Liver (tissue), 9 donors: Measurements from ENCODE around the gene DES. TPM values are rescaled to one million over a fixed set of nuclear protein-coding genes. Genes with fewer than 3 reads are reported as not detected.

Source experiments
- DNase-seq: peaks from one replicate; pipeline ENCODE4 v3.0.0-alpha.2; 2017; ENCODE audit warnings: low spot score
- H3K27ac ChIP-seq, 2 donors: one replicate each; pipeline ENCODE4 v1.7.0; 2013; ENCODE audit warnings: inconsistent platforms in 2 of 2, low read length in 2 of 2, control low read depth in 1 of 2, low read depth in 1 of 2, mild to moderate bottlenecking in 1 of 2
- H3K27me3 ChIP-seq, 4 donors: one replicate each; pipeline versions ENCODE4 v1.6.1 to v1.7.0; 2013; ENCODE audit warnings: low read length in 3 of 4, inconsistent platforms in 1 of 4, mild to moderate bottlenecking in 1 of 4, moderate library complexity in 1 of 4; ENCODE audit not compliant: control insufficient read depth in 4 of 4, insufficient read depth in 4 of 4
- H3K36me3 ChIP-seq, 4 donors: one replicate each; pipeline versions ENCODE4 v1.6.1 to v1.7.0; 2013; ENCODE audit warnings: low read length in 3 of 4, mild to moderate bottlenecking in 3 of 4, low read depth in 1 of 4, moderate library complexity in 1 of 4; ENCODE audit not compliant: control insufficient read depth in 4 of 4, insufficient read depth in 3 of 4
- H3K4me1 ChIP-seq, 4 donors: one replicate each; pipeline versions ENCODE4 v1.6.1 to v1.7.0; 2013; ENCODE audit warnings: low read length in 3 of 4, mild to moderate bottlenecking in 3 of 4, moderate library complexity in 1 of 4; ENCODE audit not compliant: control insufficient read depth in 4 of 4, insufficient read depth in 4 of 4
- H3K4me3 ChIP-seq, 3 donors: one replicate each; pipeline versions ENCODE4 v1.6.1 to v1.7.0; 2013; ENCODE audit warnings: low read length in 3 of 3, control low read depth in 1 of 3, low read depth in 1 of 3, mild to moderate bottlenecking in 1 of 3
- H3K9ac ChIP-seq, 2 donors: one replicate each; pipeline ENCODE4 v1.7.0; 2013; ENCODE audit warnings: low read length in 2 of 2, mild to moderate bottlenecking in 2 of 2, moderate library complexity in 2 of 2, control low read depth in 1 of 2, low read depth in 1 of 2
- H3K9me3 ChIP-seq, 4 donors: one replicate each; pipeline versions ENCODE4 v1.6.1 to v1.7.0; 2013; ENCODE audit warnings: low read length in 3 of 4; ENCODE audit not compliant: control insufficient read depth in 4 of 4
- EGR1 ChIP-seq, 2 donors: IDR thresholded peaks; 2 replicates each; pipeline ENCODE4 v1.6.1; 2016 to 2018; ENCODE audit warnings: antibody characterized with exemption in 2 of 2, low read depth in 2 of 2
- FOXA1 ChIP-seq: IDR thresholded peaks from 2 replicates; pipeline ENCODE4 v1.6.1; 2016; ENCODE audit warnings: antibody characterized with exemption
- FOXA2 ChIP-seq: IDR thresholded peaks from 2 replicates; pipeline ENCODE4 v1.6.1; 2016; ENCODE audit warnings: antibody characterized with exemption
- GABPA ChIP-seq, 2 donors: IDR thresholded peaks in 1 of 2; conservative IDR thresholded peaks in 1 of 2; 2 replicates each; pipeline ENCODE4 v1.6.1; 2016; ENCODE audit warnings: antibody characterized with exemption in 2 of 2, mild to moderate bottlenecking in 1 of 2, moderate library complexity in 1 of 2
- HNF4A ChIP-seq, 2 donors: conservative IDR thresholded peaks; 2 replicates each; pipeline ENCODE4 v1.6.1; 2016; ENCODE audit warnings: antibody characterized with exemption in 2 of 2, mild to moderate bottlenecking in 2 of 2
- HNF4G ChIP-seq: IDR thresholded peaks from 2 replicates; pipeline ENCODE4 v1.6.1; 2016; ENCODE audit warnings: antibody characterized with exemption
- JUND ChIP-seq, 2 donors: IDR thresholded peaks; 2 replicates each; pipeline ENCODE4 v1.6.1; 2016; ENCODE audit warnings: antibody characterized with exemption in 2 of 2
- RAD21 ChIP-seq, 2 donors: IDR thresholded peaks; 2 replicates each; pipeline ENCODE4 v1.6.1; 2016; ENCODE audit warnings: antibody characterized with exemption in 2 of 2, mild to moderate bottlenecking in 2 of 2
- RXRA ChIP-seq, 2 donors: IDR thresholded peaks; 2 replicates each; pipeline ENCODE4 v1.6.1; 2017 to 2018; ENCODE audit warnings: antibody characterized with exemption in 2 of 2, mild to moderate bottlenecking in 1 of 2
- SP1 ChIP-seq: IDR thresholded peaks from 2 replicates; pipeline ENCODE4 v1.6.1; 2018; ENCODE audit warnings: antibody characterized with exemption, mild to moderate bottlenecking
- TAF1 ChIP-seq: conservative IDR thresholded peaks from 2 replicates; pipeline ENCODE4 v1.6.1; 2016; ENCODE audit warnings: antibody characterized with exemption, mild to moderate bottlenecking
- YY1 ChIP-seq: IDR thresholded peaks from 2 replicates; pipeline ENCODE4 v1.6.1; 2016; ENCODE audit warnings: antibody characterized with exemption, mild to moderate bottlenecking
- WGBS: extraction: QIAGEN DNeasy Blood & Tissue Kit; methylation state at CpG from one replicate; pipeline ENCODE4 v1.1.7; 2013; 5-methylcytosine and 5-hydroxymethylcytosine counted together
- polyA plus RNA-seq, 2 donors: library from polyadenylated mRNA; stranded (reverse) in 1 of 2; unstranded in 1 of 2; fragments of 200-250 nt in 1 of 2; fragments of >200 nt in 1 of 2; fragmentation: Nextera tagmentation in 1 of 2; extraction: Ambion mirVana in 1 of 2; gene quantifications; one replicate each; pipeline versions ENCODE4 v1.2.1 to v1.2.3, GENCODE V29; 2013 to 2015
- total RNA-seq, 2 donors: library from RNA; depleted of rRNA; stranded (reverse); fragments of >200 nt; gene quantifications; one replicate each; pipeline ENCODE4 v1.2.3, GENCODE V29; 2014
- TF ChIP-seq, protein P1 (sequence below): IDR thresholded peaks from 2 replicates; pipeline ENCODE4 v1.6.1; 2016; ENCODE audit warnings: antibody characterized with exemption
- TF ChIP-seq, protein P2 (sequence below): IDR thresholded peaks from 2 replicates; pipeline ENCODE4 v1.6.1; 2016; ENCODE audit warnings: antibody characterized with exemption, mild to moderate bottlenecking
- TF ChIP-seq, protein P3 (sequence below): fragments of 150-350 bp; IDR thresholded peaks from 2 replicates; pipeline ENCODE4 v1.5.1; 2017; ENCODE audit warnings: improper control_type of control experiment, low read depth, low read length; ENCODE audit not compliant: missing input control
- TF ChIP-seq, protein P4 (sequence below): IDR thresholded peaks from 2 replicates; pipeline ENCODE4 v1.6.1; 2016; ENCODE audit warnings: antibody characterized with exemption
- TF ChIP-seq, protein P5 (sequence below): IDR thresholded peaks from 2 replicates; pipeline ENCODE4 v1.6.1; 2016; ENCODE audit warnings: antibody characterized with exemption
- donor health status: healthy.
- donor health status: healthy.
- donor health status: healthy.
- donor health status: healthy.
- donor health status: healthy.

Gene DES
- total and polyA plus RNA-seq, 4 donors = 0.15 to 50.0 (median 3.2) TPM

DNA sequence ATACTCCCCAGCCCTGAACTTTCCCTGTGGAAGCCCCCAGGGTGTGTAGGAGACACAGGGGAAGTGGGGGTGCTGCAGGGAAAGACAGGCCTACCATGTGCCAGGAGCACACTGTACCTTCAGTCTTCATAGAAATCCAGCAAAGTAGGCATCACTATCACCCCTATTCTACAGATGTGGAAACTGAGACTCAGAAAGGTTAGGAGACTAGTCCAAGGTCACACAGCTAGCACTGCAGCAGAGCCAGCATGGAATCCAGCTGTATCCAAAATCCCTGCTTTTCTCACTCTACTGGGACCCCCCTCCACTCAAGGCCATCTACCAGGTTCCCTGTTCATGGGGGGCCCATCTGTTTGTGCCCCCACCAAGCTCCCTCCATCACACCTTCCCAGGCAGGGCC lies 37.3 kb upstream of the DES start:
- no peaks in the 10 kb centered on the region for H3K27me3 ChIP-seq
- DNase-seq = no peak
- H3K4me1 ChIP-seq = no peaks in the 10 kb centered on the region
- no peak overlapping the region for H3K4me3 ChIP-seq
- TF ChIP-seq RXRA (IDR thresholded peaks at IDR 0.05) (no peak), HNF4G (no peak), FOXA2 (no peak), RAD21 (IDR thresholded peaks at IDR 0.05) (no peak), JUND (IDR thresholded peaks at IDR 0.05) (no peak), SP1 (no peak), GABPA (IDR thresholded peaks at IDR 0.05 in 1 of 2, conservative IDR thresholded peaks at IDR 0.05 in 1 of 2) (no peak), EGR1 (IDR thresholded peaks at IDR 0.05; ENCODE audit: low read depth in 2 of 2) (no peak)
- TF ChIP-seq, protein P1, sequence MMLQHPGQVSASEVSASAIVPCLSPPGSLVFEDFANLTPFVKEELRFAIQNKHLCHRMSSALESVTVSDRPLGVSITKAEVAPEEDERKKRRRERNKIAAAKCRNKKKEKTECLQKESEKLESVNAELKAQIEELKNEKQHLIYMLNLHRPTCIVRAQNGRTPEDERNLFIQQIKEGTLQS = no peak
- TF ChIP-seq, protein P2, sequence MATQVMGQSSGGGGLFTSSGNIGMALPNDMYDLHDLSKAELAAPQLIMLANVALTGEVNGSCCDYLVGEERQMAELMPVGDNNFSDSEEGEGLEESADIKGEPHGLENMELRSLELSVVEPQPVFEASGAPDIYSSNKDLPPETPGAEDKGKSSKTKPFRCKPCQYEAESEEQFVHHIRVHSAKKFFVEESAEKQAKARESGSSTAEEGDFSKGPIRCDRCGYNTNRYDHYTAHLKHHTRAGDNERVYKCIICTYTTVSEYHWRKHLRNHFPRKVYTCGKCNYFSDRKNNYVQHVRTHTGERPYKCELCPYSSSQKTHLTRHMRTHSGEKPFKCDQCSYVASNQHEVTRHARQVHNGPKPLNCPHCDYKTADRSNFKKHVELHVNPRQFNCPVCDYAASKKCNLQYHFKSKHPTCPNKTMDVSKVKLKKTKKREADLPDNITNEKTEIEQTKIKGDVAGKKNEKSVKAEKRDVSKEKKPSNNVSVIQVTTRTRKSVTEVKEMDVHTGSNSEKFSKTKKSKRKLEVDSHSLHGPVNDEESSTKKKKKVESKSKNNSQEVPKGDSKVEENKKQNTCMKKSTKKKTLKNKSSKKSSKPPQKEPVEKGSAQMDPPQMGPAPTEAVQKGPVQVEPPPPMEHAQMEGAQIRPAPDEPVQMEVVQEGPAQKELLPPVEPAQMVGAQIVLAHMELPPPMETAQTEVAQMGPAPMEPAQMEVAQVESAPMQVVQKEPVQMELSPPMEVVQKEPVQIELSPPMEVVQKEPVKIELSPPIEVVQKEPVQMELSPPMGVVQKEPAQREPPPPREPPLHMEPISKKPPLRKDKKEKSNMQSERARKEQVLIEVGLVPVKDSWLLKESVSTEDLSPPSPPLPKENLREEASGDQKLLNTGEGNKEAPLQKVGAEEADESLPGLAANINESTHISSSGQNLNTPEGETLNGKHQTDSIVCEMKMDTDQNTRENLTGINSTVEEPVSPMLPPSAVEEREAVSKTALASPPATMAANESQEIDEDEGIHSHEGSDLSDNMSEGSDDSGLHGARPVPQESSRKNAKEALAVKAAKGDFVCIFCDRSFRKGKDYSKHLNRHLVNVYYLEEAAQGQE = no peak
- TF ChIP-seq, protein P3, sequence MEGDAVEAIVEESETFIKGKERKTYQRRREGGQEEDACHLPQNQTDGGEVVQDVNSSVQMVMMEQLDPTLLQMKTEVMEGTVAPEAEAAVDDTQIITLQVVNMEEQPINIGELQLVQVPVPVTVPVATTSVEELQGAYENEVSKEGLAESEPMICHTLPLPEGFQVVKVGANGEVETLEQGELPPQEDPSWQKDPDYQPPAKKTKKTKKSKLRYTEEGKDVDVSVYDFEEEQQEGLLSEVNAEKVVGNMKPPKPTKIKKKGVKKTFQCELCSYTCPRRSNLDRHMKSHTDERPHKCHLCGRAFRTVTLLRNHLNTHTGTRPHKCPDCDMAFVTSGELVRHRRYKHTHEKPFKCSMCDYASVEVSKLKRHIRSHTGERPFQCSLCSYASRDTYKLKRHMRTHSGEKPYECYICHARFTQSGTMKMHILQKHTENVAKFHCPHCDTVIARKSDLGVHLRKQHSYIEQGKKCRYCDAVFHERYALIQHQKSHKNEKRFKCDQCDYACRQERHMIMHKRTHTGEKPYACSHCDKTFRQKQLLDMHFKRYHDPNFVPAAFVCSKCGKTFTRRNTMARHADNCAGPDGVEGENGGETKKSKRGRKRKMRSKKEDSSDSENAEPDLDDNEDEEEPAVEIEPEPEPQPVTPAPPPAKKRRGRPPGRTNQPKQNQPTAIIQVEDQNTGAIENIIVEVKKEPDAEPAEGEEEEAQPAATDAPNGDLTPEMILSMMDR = no peak
- H3K27ac ChIP-seq = no peak overlapping the region
- peaks cover 8 to 62% (median 45%) of the 10 kb centered on the region in 4 donors for H3K36me3 ChIP-seq
- H3K9ac ChIP-seq = no peak overlapping the region
- no peaks in the 10 kb centered on the region for H3K9me3 ChIP-seq

DNA sequence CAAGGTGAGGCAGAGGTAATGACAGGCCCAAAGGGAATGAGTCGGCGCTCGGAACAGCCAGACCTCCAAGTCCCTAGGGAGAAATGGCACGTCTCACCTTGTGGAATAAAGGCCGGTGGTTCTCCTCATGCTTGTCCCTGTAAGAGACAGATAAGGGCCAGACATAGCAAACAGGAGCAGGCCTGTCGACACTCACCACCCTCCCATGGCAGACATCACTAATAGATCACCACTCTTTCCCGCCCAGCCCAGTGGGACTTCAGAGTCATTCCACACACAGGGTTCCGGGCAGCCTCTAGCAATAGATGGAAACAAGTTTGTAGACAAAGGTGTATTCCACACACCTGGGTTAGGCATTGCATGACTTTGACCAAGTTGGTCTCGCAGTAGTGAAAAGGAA lies 36.7 kb upstream of the DES start:
- 93% methylated on average over 9 of the region's 9 CpGs for WGBS
- Histone ChIP-seq H3K4me3 (no peak overlapping the region), H3K27me3 (no peaks in the 10 kb centered on the region), H3K4me1 (peaks cover 0 to 3% (median 2%) of the 10 kb centered on the region in 4 donors), H3K9ac (no peak overlapping the region), H3K27ac (no peak overlapping the region), H3K36me3 (peaks cover 11 to 65% (median 48%) of the 10 kb centered on the region in 4 donors), H3K9me3 (no peaks in the 10 kb centered on the region)
- DNase-seq = no peak
- TF ChIP-seq, protein P4, sequence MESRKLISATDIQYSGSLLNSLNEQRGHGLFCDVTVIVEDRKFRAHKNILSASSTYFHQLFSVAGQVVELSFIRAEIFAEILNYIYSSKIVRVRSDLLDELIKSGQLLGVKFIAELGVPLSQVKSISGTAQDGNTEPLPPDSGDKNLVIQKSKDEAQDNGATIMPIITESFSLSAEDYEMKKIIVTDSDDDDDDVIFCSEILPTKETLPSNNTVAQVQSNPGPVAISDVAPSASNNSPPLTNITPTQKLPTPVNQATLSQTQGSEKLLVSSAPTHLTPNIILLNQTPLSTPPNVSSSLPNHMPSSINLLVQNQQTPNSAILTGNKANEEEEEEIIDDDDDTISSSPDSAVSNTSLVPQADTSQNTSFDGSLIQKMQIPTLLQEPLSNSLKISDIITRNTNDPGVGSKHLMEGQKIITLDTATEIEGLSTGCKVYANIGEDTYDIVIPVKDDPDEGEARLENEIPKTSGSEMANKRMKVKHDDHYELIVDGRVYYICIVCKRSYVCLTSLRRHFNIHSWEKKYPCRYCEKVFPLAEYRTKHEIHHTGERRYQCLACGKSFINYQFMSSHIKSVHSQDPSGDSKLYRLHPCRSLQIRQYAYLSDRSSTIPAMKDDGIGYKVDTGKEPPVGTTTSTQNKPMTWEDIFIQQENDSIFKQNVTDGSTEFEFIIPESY = no peak
- TF ChIP-seq YY1 = no peak
- no peak for TF ChIP-seq EGR1 (IDR thresholded peaks at IDR 0.05; ENCODE audit: low read depth in 2 of 2)
- TF ChIP-seq GABPA (IDR thresholded peaks at IDR 0.05 in 1 of 2, conservative IDR thresholded peaks at IDR 0.05 in 1 of 2) = no peak
- TF ChIP-seq, protein P1 = no peak
- TF ChIP-seq, protein P2 = no peak
- no peak for TF ChIP-seq HNF4A (conservative IDR thresholded peaks at IDR 0.05)
- TF ChIP-seq FOXA2 = no peak
- TF ChIP-seq FOXA1 = no peak
- TF ChIP-seq SP1 = no peak
- TF ChIP-seq, protein P5, sequence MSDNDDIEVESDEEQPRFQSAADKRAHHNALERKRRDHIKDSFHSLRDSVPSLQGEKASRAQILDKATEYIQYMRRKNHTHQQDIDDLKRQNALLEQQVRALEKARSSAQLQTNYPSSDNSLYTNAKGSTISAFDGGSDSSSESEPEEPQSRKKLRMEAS = no peak
- TF ChIP-seq JUND (IDR thresholded peaks at IDR 0.05) = no peak
- TF ChIP-seq HNF4G = no peak
- TF ChIP-seq TAF1 = no peak
